Measurements from ENCODE around the gene CYP20A1. TPM values are rescaled to one million over a fixed set of nuclear protein-coding genes. Genes with fewer than 3 reads are reported as not detected.
"Not testable (repeated sequence)": the region's sequence is repeated elsewhere in the genome, so short reads cannot be mapped to it uniquely, and the experiment has no call there.

Gene CYP20A1
- polyA plus RNA-seq (ENCODE audit: insufficient read length in 12 of 12): 10 to 100 TPM in 10 of 12 donors, 1 to 10 TPM in 1, not detected in 1; 9.3 to 19.1 (median 13.9) TPM
- long read RNA-seq, donor 1, partial matches to known transcripts: 0 of 3 reads
- long read RNA-seq, donor 1, other reads (novel, unspliced or antisense): 0 of 3 reads
- long read RNA-seq, donor 2, partial matches to known transcripts: 0 of 2 reads
- long read RNA-seq, donor 2, other reads (novel, unspliced or antisense): 0 of 2 reads
- long read RNA-seq, donor 3, partial matches to known transcripts: 6 of 7 reads
- long read RNA-seq, donor 3, other reads (novel, unspliced or antisense): 0 of 7 reads
- long read RNA-seq, donor 4: 0 reads
- long read RNA-seq, donor 5, partial matches to known transcripts: 0 of 2 reads
- long read RNA-seq, donor 5, other reads (novel, unspliced or antisense): 0 of 2 reads
- long read RNA-seq, donor 6: 0 reads
- long read RNA-seq, donor 7: 0 reads
- long read RNA-seq, donor 8: 0 reads
- long read RNA-seq, donor 9: 0 reads
- long read RNA-seq, donor 10, partial matches to known transcripts: 0 of 1 reads
- long read RNA-seq, donor 10, other reads (novel, unspliced or antisense): 0 of 1 reads
- long read RNA-seq, donor 11, partial matches to known transcripts: 0 of 3 reads
- long read RNA-seq, donor 11, other reads (novel, unspliced or antisense): 0 of 3 reads

- peak; percentile 97 for DNase-seq
Measured at GRCh38 chr2:203238704-203239526, at the start of gene CYP20A1. TSS of gene CYP20A1 (plus strand) at chr2:203239018. CDS start at chr2:203239063, 45 bp downstream.

- not testable (repeated sequence) for DNase-seq
Measured at GRCh38 chr2:203190547-203190946, 48.3 kb upstream of the CYP20A1 start.

DNA sequence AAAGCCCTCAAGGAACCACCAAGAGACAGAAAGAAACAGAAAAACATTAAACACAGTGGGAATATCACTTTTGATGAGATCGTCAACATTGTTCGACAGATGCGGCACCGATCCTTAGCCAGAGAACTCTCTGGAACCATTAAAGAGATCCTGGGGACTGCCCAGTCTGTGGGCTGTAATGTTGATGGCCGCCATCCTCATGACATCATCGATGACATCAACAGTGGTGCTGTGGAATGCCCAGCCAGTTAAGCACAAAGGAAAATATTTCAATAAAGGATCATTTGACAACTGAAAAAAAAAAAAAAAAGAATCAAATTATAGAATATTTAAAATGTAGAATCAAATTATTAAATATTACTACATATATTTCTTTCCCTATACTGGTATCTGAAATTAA is 47.8 kb upstream of the CYP20A1 start:
- not testable (repeated sequence) for DNase-seq

DNA sequence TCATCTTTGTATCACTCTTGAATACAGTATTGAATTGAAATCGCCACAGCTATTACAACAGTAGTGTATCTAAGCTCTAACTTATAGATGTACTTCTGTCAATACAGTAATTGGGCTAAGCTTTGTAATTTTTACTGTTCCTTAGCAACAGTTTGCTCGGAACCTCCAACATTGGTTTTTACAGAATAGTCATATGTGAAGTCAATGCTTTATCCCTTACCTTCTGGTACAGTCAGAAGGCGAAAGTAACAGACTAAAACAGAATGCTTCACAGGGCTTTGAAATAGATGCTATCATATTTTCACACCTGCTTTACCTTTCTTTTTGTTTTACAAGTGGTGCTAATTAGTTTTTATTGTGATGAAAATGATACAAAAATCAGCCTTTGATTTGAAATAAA is 46.9 kb upstream of the CYP20A1 start:
- no peak for DNase-seq

GRCh38 chr2:203195331-203196036 is 43.3 kb upstream of the CYP20A1 start:
- DNase-seq: no peak

DNA sequence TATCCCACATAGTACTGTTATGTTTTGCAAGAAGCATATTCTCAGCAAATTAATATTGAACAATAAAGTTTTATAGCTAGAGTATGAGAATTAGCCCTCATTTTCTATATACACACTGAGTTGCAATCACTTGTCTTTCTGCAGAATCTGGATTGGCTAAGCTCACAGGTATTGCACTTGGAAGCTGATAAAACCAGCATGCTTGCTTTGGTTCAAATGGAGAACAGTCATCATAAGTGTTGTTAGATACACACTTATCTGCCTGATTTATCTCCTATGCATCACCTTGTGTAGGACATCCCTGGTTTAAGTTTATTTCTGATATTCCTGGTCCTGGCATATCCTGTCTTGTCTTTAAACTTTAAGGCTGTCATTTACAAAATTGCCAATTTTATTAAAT is 38.0 kb upstream of the CYP20A1 start:
- no peak for DNase-seq

DNA sequence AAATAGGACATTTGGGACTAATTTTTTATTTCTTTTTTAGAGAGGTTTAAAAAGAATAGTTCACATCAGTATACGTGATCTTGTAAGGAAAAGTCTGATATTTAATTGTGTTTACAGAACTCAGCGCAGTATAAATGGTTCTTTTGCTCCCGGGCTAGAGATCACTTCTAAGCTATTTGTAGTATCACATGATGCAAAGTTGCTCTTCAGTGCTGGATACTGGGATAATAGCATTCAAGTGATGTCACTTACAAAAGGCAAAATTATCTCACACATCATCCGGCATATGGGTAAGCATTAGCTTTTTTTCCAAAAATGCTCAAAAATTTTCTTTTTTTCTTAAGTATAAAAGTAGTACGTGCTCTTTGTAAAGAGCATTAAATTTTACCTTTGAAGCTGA is 37.4 kb upstream of the CYP20A1 start:
- no peak for DNase-seq

- no peak for DNase-seq
Measured at GRCh38 chr2:203209538-203209937, 29.3 kb upstream of the CYP20A1 start.

- DNase-seq: no peak
Measured at GRCh38 chr2:203225423-203226039, 13.3 kb upstream of the CYP20A1 start.

DNA sequence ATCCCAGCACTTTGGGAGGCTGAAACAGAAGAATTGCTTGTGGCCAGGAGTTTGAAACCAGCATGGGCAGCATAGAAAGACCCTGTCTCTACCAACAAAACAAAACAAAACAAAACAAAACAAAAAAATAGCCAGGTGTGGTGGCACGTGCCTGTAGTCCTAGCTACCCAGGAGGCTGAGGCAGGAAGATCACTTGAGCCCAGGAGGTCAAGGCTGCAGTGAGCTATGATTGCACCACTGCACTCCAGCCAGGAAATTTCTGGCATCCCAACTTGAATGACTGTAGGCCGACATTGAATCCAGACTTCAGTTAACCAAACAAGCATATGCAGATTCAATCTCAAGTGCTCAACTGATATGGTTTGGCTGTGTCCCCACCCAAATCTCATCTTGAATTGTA is 9.1 kb upstream of the CYP20A1 start:
- DNase-seq: not testable (repeated sequence)

DNA sequence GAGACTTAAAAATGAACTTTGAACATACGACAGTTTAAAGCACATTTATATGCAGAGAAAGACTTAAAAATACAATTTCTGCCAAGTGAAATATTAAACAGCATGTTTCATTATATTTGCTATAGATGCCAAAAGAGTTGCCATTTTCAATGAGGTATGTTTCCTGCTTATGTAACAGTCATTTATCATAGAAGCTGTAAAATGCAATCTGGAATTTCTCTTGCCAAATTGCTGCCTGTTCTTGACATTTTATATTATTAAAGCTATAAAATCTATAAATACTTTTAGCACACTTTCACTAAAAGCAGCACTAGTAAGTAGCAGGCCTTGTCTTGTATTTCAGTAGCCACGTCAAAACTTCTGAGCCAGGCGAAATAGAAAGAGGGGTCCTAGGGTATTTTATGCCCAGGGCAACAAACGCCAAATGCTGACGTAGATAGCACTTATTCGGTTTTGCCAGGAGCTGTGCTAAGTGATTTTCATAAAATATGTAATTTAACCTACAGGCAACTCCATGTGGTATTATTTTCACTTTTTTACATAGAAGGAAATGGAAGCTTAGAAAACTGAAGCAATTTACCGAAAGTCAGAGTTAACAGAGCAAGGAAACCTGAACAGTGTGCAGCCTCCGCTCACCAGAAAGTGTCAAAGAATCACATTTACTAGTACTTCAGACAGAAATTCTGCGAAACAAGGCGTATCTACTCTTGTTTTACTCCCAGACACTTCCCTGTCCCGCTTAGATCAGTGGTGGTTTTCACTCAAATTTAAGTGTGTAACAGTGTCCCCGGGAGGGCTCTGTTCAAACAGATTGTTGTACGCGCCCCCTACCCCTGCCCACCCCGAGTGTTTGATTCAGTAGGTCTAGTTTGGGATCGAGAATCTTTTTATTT is 1.2 kb upstream of the CYP20A1 start:
- DNase-seq: no peak

DNA sequence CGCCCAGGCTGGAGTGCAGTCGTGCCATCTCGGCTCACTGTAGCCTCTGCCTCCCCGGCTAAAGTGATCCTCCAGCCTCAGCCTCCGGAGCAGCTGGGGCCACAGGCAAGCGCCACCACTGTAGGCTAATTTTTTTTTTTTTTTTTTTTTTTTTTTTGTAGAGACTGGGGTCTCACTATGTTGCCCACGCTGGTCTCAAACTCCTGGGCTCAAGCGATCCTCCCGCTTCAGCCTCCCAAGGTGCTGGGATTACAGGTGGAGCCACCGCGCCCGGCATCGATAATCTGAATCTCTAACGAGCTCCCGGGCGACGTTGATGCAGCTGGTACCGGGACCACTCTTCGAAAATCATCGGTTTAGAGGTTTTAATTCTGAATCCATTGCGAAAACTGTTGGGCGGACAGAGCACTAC is 520 bp upstream of the CYP20A1 start:
- DNase-seq: no peak

DNA sequence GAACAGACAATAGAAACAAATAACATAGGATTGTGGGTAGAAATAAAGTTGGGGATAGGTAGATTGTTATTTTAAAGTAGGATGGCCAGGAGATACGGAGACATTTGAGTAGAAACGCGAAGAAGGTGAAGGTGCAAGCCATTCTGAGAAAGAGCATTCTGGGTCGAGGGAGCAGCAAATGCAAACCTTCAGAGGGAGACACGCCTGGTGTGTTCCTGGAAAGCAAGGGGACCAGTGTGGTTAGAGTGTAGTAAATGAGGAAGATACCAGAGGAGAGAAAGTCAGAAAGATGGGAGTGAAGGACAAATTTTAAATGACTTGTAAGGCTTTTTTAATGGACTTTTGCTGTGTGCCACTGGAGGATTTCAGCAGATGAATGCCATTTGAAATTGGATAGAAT is 1.7 kb downstream of the CYP20A1 start:
- no peak for DNase-seq

DNA sequence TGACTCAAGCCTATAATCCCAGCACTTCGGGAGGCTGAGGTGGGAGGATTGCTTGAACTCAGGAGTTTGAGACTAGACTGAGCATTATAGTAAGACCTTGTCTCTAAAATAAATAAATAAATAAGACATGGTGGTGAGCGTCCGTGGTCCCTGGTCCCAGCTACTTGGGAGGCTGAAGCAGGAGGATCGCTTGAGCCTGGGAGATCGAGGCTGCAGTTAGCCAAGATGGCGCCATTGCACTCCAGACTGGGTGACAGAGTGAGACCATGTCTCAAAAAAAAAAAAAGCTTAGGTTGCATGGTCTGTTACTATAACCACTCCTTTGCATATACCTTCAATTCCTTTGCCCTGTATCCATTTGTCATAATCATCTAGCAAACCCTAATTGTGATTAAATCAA is 3.7 kb downstream of the CYP20A1 start:
- DNase-seq: no peak

DNA sequence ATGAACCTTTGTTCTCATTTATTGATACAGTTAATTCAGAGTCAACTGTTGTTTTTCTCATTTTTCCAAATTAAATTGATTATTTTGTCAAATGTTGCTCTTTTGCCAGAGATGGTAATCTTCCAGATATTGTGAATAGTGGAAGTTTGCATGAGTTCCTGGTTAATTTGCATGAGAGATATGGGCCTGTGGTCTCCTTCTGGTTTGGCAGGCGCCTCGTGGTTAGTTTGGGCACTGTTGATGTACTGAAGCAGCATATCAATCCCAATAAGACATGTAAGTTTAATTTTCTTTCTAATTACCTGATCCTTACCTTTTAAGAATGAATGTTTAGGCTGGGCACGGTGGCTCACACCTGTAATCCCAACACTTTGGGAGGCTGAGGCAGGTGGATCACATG is 7.8 kb downstream of the CYP20A1 start:
- DNase-seq: no peak

DNA sequence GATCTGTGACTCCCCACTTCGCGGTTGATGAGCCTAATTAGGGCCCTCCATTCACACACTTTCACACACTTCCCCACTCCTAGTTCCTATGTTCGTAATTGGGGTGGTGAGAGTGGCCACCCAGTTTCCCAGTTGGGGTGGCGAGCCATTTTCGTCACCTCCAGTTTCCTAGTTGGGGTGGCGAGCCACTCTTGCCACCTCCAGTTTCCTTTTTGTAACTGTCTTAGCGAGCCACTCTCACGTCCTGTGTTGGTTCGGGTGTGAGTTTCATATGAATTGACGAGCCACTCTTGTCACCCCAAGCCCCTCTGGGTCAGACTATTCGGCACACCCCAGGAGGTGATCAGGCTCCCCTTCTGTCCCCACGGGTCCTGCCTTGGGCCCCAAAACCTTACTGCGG is 14.0 kb downstream of the CYP20A1 start:
- DNase-seq: no peak

DNA sequence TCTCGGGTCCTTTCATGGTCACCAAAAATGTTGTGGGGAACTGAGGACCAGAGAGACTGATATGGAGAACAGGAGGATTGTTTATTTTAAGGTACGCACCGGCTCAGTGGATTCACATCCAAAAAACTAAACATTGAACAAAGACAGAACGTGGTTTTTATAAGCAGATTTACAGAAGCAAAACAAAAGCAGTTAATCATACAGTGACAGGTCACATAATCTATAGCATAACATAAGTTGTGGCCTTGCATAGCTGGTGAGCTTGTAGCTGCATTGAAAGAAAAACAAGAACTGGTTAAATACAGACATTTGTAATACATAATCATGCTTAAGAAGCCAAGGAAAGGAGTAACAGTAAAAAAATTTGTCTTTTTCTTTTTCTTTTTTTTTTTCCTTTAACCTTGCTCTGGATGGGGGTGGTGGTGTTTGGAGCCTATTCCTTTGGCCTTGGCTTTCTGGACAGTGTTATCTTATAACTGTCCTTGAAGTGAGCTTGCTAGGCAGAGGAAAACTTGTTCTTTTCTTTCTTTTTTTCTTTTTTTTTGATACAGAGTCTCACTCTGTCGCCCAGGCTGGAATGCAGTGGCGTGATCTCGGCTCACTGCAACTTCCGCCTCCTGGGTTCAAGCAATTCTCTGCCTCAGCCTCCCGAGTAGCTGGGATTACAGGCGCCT is 14.7 kb downstream of the CYP20A1 start:
- DNase-seq: not testable (repeated sequence)

GRCh38 chr2:203261326-203262159 is 22.7 kb downstream of the CYP20A1 start:
- DNase-seq: no peak

- no peak for DNase-seq
Measured at GRCh38 chr2:203279288-203279687, 40.5 kb downstream of the CYP20A1 start.

Measured in muscle of arm (tissue), 14 donors.